Liver (tissue), 3 donors: ENCODE measurements around the gene RASIP1.

Experiments
- GABPA ChIP-seq, 2 donors: IDR thresholded peaks in 1 of 2; conservative IDR thresholded peaks in 1 of 2; 2 replicates each; pipeline ENCODE4 v1.6.1; 2016; ENCODE audit warnings: antibody characterized with exemption in 2 of 2, mild to moderate bottlenecking in 1 of 2, moderate library complexity in 1 of 2
- JUND ChIP-seq, 2 donors: IDR thresholded peaks; 2 replicates each; pipeline ENCODE4 v1.6.1; 2016; ENCODE audit warnings: antibody characterized with exemption in 2 of 2
- MAX ChIP-seq: IDR thresholded peaks from 2 replicates; pipeline ENCODE4 v1.6.1; 2016; ENCODE audit warnings: antibody characterized with exemption
- NR2F2 ChIP-seq: IDR thresholded peaks from 2 replicates; pipeline ENCODE4 v1.6.1; 2016; ENCODE audit warnings: antibody characterized with exemption
- RAD21 ChIP-seq, 2 donors: IDR thresholded peaks; 2 replicates each; pipeline ENCODE4 v1.6.1; 2016; ENCODE audit warnings: antibody characterized with exemption in 2 of 2, mild to moderate bottlenecking in 2 of 2
- RXRA ChIP-seq, 2 donors: IDR thresholded peaks; 2 replicates each; pipeline ENCODE4 v1.6.1; 2017 to 2018; ENCODE audit warnings: antibody characterized with exemption in 2 of 2, mild to moderate bottlenecking in 1 of 2
- SP1 ChIP-seq: IDR thresholded peaks from 2 replicates; pipeline ENCODE4 v1.6.1; 2018; ENCODE audit warnings: antibody characterized with exemption, mild to moderate bottlenecking
- TAF1 ChIP-seq: conservative IDR thresholded peaks from 2 replicates; pipeline ENCODE4 v1.6.1; 2016; ENCODE audit warnings: antibody characterized with exemption, mild to moderate bottlenecking
- YY1 ChIP-seq: IDR thresholded peaks from 2 replicates; pipeline ENCODE4 v1.6.1; 2016; ENCODE audit warnings: antibody characterized with exemption, mild to moderate bottlenecking
- TF ChIP-seq, protein P1 (sequence below): fragments of 150-350 bp; IDR thresholded peaks from 2 replicates; pipeline ENCODE4 v1.5.1; 2017; ENCODE audit warnings: improper control_type of control experiment, low read depth, low read length; ENCODE audit not compliant: missing input control
- TF ChIP-seq, protein P2 (sequence below): IDR thresholded peaks from 2 replicates; pipeline ENCODE4 v1.6.1; 2016; ENCODE audit warnings: antibody characterized with exemption, mild to moderate bottlenecking
- TF ChIP-seq, protein P3 (sequence below): IDR thresholded peaks from 2 replicates; pipeline ENCODE4 v1.6.1; 2016; ENCODE audit warnings: antibody characterized with exemption
- donor health status: healthy.
- donor health status: healthy.

DNA sequence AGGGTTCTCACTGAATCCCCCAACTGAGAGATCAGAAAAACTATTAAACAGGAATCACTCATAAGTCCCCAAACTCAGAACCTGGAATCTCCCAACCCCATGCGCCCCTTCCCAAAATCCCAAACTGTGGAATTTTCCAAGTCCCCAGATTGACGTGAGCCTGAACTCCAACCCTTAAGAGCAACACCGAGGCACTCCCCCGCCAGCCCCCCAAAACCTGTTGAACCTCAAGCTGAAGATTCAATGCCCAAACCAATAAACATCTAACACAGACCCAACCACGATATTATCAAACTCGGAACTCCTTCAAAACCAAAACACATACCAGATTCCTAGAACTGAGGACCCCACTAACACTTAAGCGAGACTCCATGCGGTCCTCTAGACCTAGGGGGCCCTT, 5.7 kb upstream of the RASIP1 start:
- TF ChIP-seq, protein P1, sequence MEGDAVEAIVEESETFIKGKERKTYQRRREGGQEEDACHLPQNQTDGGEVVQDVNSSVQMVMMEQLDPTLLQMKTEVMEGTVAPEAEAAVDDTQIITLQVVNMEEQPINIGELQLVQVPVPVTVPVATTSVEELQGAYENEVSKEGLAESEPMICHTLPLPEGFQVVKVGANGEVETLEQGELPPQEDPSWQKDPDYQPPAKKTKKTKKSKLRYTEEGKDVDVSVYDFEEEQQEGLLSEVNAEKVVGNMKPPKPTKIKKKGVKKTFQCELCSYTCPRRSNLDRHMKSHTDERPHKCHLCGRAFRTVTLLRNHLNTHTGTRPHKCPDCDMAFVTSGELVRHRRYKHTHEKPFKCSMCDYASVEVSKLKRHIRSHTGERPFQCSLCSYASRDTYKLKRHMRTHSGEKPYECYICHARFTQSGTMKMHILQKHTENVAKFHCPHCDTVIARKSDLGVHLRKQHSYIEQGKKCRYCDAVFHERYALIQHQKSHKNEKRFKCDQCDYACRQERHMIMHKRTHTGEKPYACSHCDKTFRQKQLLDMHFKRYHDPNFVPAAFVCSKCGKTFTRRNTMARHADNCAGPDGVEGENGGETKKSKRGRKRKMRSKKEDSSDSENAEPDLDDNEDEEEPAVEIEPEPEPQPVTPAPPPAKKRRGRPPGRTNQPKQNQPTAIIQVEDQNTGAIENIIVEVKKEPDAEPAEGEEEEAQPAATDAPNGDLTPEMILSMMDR, result no peak
- TF ChIP-seq, protein P2, sequence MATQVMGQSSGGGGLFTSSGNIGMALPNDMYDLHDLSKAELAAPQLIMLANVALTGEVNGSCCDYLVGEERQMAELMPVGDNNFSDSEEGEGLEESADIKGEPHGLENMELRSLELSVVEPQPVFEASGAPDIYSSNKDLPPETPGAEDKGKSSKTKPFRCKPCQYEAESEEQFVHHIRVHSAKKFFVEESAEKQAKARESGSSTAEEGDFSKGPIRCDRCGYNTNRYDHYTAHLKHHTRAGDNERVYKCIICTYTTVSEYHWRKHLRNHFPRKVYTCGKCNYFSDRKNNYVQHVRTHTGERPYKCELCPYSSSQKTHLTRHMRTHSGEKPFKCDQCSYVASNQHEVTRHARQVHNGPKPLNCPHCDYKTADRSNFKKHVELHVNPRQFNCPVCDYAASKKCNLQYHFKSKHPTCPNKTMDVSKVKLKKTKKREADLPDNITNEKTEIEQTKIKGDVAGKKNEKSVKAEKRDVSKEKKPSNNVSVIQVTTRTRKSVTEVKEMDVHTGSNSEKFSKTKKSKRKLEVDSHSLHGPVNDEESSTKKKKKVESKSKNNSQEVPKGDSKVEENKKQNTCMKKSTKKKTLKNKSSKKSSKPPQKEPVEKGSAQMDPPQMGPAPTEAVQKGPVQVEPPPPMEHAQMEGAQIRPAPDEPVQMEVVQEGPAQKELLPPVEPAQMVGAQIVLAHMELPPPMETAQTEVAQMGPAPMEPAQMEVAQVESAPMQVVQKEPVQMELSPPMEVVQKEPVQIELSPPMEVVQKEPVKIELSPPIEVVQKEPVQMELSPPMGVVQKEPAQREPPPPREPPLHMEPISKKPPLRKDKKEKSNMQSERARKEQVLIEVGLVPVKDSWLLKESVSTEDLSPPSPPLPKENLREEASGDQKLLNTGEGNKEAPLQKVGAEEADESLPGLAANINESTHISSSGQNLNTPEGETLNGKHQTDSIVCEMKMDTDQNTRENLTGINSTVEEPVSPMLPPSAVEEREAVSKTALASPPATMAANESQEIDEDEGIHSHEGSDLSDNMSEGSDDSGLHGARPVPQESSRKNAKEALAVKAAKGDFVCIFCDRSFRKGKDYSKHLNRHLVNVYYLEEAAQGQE, result no peak
- TF ChIP-seq YY1 (no peak), RXRA (IDR thresholded peaks at IDR 0.05) (no peak), RAD21 (IDR thresholded peaks at IDR 0.05) (no peak), GABPA (IDR thresholded peaks at IDR 0.05 in 1 of 2, conservative IDR thresholded peaks at IDR 0.05 in 1 of 2) (no peak), JUND (IDR thresholded peaks at IDR 0.05) (no peak), SP1 (no peak), NR2F2 (no peak), TAF1 (no peak), MAX (no peak)
- TF ChIP-seq, protein P3, sequence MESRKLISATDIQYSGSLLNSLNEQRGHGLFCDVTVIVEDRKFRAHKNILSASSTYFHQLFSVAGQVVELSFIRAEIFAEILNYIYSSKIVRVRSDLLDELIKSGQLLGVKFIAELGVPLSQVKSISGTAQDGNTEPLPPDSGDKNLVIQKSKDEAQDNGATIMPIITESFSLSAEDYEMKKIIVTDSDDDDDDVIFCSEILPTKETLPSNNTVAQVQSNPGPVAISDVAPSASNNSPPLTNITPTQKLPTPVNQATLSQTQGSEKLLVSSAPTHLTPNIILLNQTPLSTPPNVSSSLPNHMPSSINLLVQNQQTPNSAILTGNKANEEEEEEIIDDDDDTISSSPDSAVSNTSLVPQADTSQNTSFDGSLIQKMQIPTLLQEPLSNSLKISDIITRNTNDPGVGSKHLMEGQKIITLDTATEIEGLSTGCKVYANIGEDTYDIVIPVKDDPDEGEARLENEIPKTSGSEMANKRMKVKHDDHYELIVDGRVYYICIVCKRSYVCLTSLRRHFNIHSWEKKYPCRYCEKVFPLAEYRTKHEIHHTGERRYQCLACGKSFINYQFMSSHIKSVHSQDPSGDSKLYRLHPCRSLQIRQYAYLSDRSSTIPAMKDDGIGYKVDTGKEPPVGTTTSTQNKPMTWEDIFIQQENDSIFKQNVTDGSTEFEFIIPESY, result no peak
